DOHH2 (cell line): ENCODE measurements around the gene HDHD2.

Experiments used
- CTCF ChIP-seq: fragments of 200-600 bp; sonication (generic); IDR thresholded peaks from one replicate; pipeline ENCODE4 v1.5.1; 2014; ENCODE audit warnings: antibody characterized with exemption, mild to moderate bottlenecking, low read depth, low read length; ENCODE audit not compliant: poor library complexity, severe bottlenecking
- EZH2phosphoT487 ChIP-seq: fragments of 200-600 bp; sonication (generic); IDR thresholded peaks from 2 replicates; pipeline ENCODE4 v1.6.1; 2017; ENCODE audit warnings: borderline replicate concordance, mild to moderate bottlenecking, antibody characterized with exemption, low read length, moderate library complexity, mixed read lengths

DNA sequence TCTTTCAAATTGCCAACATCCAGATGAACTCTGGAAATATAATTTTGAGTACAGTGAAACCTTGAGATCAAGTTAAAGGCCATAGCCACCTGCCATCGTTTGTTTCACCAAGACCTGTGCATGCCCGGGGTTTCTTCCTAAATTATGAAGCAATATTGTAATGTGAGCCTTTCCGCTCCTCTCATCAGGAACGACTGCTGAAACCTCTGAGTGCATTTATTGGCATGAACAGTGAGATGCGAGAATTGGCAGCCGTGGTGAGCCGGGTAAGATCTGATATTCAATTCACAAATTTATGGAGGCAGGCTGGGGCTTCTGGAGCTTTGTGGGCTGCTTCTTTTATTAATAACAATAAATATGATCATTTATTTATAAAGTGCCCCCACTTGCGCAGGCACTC is 87.2 kb downstream of the HDHD2 start:
- no peak for TF ChIP-seq CTCF
- TF ChIP-seq EZH2phosphoT487 = no peak
